ENCODE results near the gene MSH5. TPM values are rescaled to one million over a fixed set of nuclear protein-coding genes. Genes with fewer than 3 reads are reported as not detected.

The MSH5 gene
- total RNA-seq, 2 donors from 2014 or later = 36.2 to 154 TPM

- H3K9me3 Mint-ChIP-seq = no peaks in the 10 kb centered on the region
- H3K27ac Mint-ChIP-seq = no peak overlapping the region
- H3K4me3 Mint-ChIP-seq = no peak overlapping the region
- H3K36me3 Mint-ChIP-seq = no peaks in the 10 kb centered on the region
- H3K4me1 Mint-ChIP-seq (ENCODE audit: low read depth in 2 of 2) = peaks cover 8 to 13% of the 10 kb centered on the region in 2 donors
- no peaks in the 10 kb centered on the region for H3K27me3 Mint-ChIP-seq
- ATAC-seq (no peak), DNase-seq (ENCODE audit: low spot score) (no peak)
These were observed 26.3 kb downstream of the MSH5 start for GRCh38 chr6:31765910-31766794.

- DNase-seq (ENCODE audit: low spot score) (no peak), ATAC-seq (no peak)
- Mint-ChIP-seq H3K36me3 (no peaks in the 10 kb centered on the region), H3K4me3 (no peak overlapping the region), H3K9me3 (no peaks in the 10 kb centered on the region), H3K4me1 (ENCODE audit: low read depth in 2 of 2) (peaks cover 12 to 15% of the 10 kb centered on the region in 2 donors), H3K27ac (no peak overlapping the region), H3K27me3 (no peaks in the 10 kb centered on the region)
These were observed 27.4 kb downstream of the MSH5 start for GRCh38 chr6:31767096-31767645.

- Mint-ChIP-seq H3K27ac (no peak overlapping the region), H3K36me3 (no peaks in the 10 kb centered on the region), H3K4me3 (no peak overlapping the region), H3K4me1 (ENCODE audit: low read depth in 2 of 2) (peaks cover 17% of the 10 kb centered on the region in 2 donors), H3K9me3 (no peaks in the 10 kb centered on the region), H3K27me3 (no peaks in the 10 kb centered on the region)
- no peak for DNase-seq (ENCODE audit: low spot score)
- no peak for ATAC-seq
These were observed 28.8 kb downstream of the MSH5 start for GRCh38 chr6:31768363-31769257.

GRCh38 chr6:31769684-31770371 lies 30.0 kb downstream of the MSH5 start:
- no peaks in the 10 kb centered on the region for H3K27me3 Mint-ChIP-seq
- no peaks in the 10 kb centered on the region for H3K9me3 Mint-ChIP-seq
- peak overlapping the region; percentile 50 to 65 for H3K27ac Mint-ChIP-seq
- DNase-seq (ENCODE audit: low spot score) (peak; percentile 83), ATAC-seq (peak; percentile 85 to 91)
- H3K4me3 Mint-ChIP-seq = no peak overlapping the region
- H3K36me3 Mint-ChIP-seq = no peaks in the 10 kb centered on the region
- H3K4me1 Mint-ChIP-seq (ENCODE audit: low read depth in 2 of 2) = peaks cover 17% of the 10 kb centered on the region in 2 donors

GRCh38 chr6:31770860-31771259 lies 31.1 kb downstream of the MSH5 start:
- Mint-ChIP-seq H3K27ac (no peak overlapping the region), H3K4me1 (ENCODE audit: low read depth in 2 of 2) (peaks cover 17 to 19% of the 10 kb centered on the region in 2 donors), H3K27me3 (no peaks in the 10 kb centered on the region), H3K36me3 (no peaks in the 10 kb centered on the region), H3K9me3 (no peaks in the 10 kb centered on the region), H3K4me3 (no peak overlapping the region)
- DNase-seq (ENCODE audit: low spot score) (no peak), ATAC-seq (no peak)

- Mint-ChIP-seq H3K36me3 (no peaks in the 10 kb centered on the region), H3K4me1 (ENCODE audit: low read depth in 2 of 2) (peaks cover 23 to 24% of the 10 kb centered on the region in 2 donors), H3K4me3 (no peak overlapping the region)
These were observed 32.2 kb downstream of the MSH5 start for GRCh38 chr6:31771992-31772358.

GRCh38 chr6:31775184-31775583 lies 35.4 kb downstream of the MSH5 start:
- Mint-ChIP-seq H3K4me1 (ENCODE audit: low read depth in 2 of 2) (peaks cover 23 to 24% of the 10 kb centered on the region in 2 donors), H3K4me3 (no peak overlapping the region), H3K36me3 (no peaks in the 10 kb centered on the region), H3K27ac (peak overlapping the region in 1 of 2 donors; percentile 79), H3K27me3 (no peaks in the 10 kb centered on the region), H3K9me3 (no peaks in the 10 kb centered on the region)
- no peak for ATAC-seq
- no peak for DNase-seq (ENCODE audit: low spot score)

More at GRCh38 chr6:31771992-31772358, 32.2 kb downstream of the MSH5 start:
- no peak for DNase-seq (ENCODE audit: low spot score)
- H3K27me3 Mint-ChIP-seq = no peaks in the 10 kb centered on the region
- no peaks in the 10 kb centered on the region for H3K9me3 Mint-ChIP-seq
- ATAC-seq = no peak
- no peak overlapping the region for H3K27ac Mint-ChIP-seq

- ATAC-seq = no peak
- peak overlapping the region in 1 of 2 donors; percentile 79 for H3K27ac Mint-ChIP-seq
- H3K4me3 Mint-ChIP-seq = peak overlapping the region; percentile 16
- H3K36me3 Mint-ChIP-seq = no peaks in the 10 kb centered on the region
- H3K27me3 Mint-ChIP-seq = no peaks in the 10 kb centered on the region
- DNase-seq (ENCODE audit: low spot score) = no peak
- peaks cover 23 to 24% of the 10 kb centered on the region in 2 donors for H3K4me1 Mint-ChIP-seq (ENCODE audit: low read depth in 2 of 2)
- no peaks in the 10 kb centered on the region for H3K9me3 Mint-ChIP-seq
These were observed 36.1 kb downstream of the MSH5 start for GRCh38 chr6:31775633-31776484.

- DNase-seq (ENCODE audit: low spot score) (no peak), ATAC-seq (no peak)
- Mint-ChIP-seq H3K4me1 (ENCODE audit: low read depth in 2 of 2) (peaks cover 18 to 19% of the 10 kb centered on the region in 2 donors), H3K27me3 (no peaks in the 10 kb centered on the region), H3K9me3 (no peaks in the 10 kb centered on the region), H3K27ac (peak overlapping the region in 1 of 2 donors; percentile 79), H3K36me3 (no peaks in the 10 kb centered on the region), H3K4me3 (peak overlapping the region; percentile 16)
These were observed 36.7 kb downstream of the MSH5 start for GRCh38 chr6:31776485-31776988.

GRCh38 chr6:31776989-31777666 lies 37.3 kb downstream of the MSH5 start, which contains the start of gene VWA7:
Gene VWA7 (minus strand): TSS chr6:31777328. CDS start chr6:31776779, 549 bp downstream.
- Mint-ChIP-seq H3K4me3 (peak within 1 kb of the TSS; percentile 16), H3K4me1 (ENCODE audit: low read depth in 2 of 2) (peaks cover 18 to 19% of the 10 kb centered on the region in 2 donors), H3K27ac (peak within 1 kb of the TSS; percentile 16 to 79), H3K36me3 (no peaks in the 10 kb centered on the region), H3K27me3 (no peaks in the 10 kb centered on the region), H3K9me3 (no peaks in the 10 kb centered on the region)
- DNase-seq (ENCODE audit: low spot score) (peak; percentile 71), ATAC-seq (peak; percentile 84 to 85)

- Mint-ChIP-seq H3K36me3 (no peaks in the 10 kb centered on the region), H3K27me3 (no peaks in the 10 kb centered on the region), H3K4me1 (ENCODE audit: low read depth in 2 of 2) (peaks cover 17 to 18% of the 10 kb centered on the region in 2 donors), H3K9me3 (no peaks in the 10 kb centered on the region), H3K4me3 (no peak overlapping the region), H3K27ac (peak overlapping the region; percentile 16 to 79)
- ATAC-seq = no peak
- DNase-seq (ENCODE audit: low spot score) = no peak
These were observed 37.9 kb downstream of the MSH5 start for GRCh38 chr6:31777667-31778050.

- no peaks in the 10 kb centered on the region for H3K27me3 Mint-ChIP-seq
- peaks cover 14% of the 10 kb centered on the region in 2 donors for H3K4me1 Mint-ChIP-seq (ENCODE audit: low read depth in 2 of 2)
- H3K9me3 Mint-ChIP-seq = no peaks in the 10 kb centered on the region
- no peak overlapping the region for H3K4me3 Mint-ChIP-seq
- peak overlapping the region in 1 of 2 donors; percentile 79 for H3K27ac Mint-ChIP-seq
- no peaks in the 10 kb centered on the region for H3K36me3 Mint-ChIP-seq
- no peak for DNase-seq (ENCODE audit: low spot score)
- no peak for ATAC-seq
These were observed 38.4 kb downstream of the MSH5 start for GRCh38 chr6:31778193-31778592.

All from natural killer cell treated with Interleukin-12 subunit alpha and Interleukin-12 subunit beta and Interleukin-15 and Interleukin-18, amount 100 ng/mL, for 72 hours (primary cell).